ENCODE measurements around the gene SERF2.
"Not testable (repeated sequence)": the region's sequence is repeated elsewhere in the genome, so short reads cannot be mapped to it uniquely, and the experiment has no call there.

SERF2 gene

DNA sequence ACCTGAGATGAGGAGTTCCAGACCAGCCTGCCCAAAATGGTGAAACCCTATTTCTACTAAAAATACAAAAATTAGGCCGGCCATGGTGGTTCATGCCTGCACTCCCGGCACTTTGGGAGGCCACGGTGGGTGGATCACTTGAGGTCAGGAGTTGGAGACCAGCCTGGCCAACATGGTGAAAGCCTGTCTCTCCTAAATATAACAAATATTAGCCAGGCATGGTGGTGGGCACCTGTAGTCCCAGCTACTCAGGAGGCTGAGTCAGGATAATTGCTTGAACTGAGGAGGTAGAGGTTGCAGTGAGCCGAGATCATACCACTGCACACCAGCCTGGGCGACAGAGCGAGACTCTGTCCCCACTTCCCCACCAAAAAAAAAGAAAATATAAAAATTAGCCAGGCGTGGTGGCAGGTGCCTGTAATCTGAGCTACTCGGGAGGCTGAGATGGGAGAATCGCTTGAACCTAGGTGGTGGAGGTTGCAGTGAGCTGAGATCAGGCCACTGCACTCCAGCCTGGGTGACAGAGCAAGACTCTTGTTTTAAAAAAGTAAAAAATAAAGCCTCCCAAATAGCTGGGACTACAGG is 38.7 kb downstream of the SERF2 start:
- not testable (repeated sequence) for DNase-seq

DNA sequence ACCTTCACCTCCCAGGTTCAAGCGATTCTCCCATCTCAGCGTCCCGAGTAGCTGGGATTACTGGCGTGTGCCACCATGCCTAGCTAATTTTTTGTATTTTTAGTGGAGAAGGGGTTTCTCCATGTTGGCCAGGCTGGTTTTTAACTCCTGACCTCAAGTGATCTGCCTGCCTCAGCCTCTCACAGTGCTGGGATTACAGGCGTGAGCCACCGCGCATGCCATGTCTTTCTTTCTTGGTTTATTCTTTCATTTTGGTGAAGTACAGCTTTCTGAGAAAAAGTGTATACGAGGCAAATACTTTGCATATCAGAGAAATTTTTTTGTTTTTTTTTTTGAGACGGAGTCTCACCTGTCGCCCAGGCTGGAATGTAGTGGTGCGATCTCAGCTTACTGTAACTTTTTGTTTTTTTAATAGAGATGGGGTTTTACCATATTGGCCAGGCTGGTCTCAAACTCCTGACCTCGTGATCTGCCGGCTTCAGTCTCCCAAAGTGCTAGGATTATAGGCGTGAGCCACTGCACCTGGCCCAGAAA is 39.5 kb downstream of the SERF2 start:
- DNase-seq, result not testable (repeated sequence)

DNA sequence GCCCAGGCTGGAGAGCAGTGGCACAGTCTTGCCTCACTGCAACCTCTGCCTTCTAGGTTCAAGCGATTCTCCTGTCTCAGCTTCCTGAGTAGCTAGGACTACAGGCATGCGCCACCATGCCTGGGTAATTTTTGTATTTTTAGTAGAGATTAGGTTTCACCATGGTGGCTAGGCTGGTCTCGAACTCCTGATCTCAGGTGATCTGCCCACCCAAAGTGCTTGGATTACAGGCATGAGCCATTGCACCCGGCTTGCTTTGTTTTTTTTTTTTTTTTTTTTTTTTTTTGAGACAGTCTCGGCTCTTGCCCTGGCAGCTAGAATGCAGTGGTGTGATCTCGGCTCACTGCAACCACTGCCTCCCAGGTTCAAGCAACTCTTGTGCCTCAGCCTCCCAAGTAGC is 40.4 kb downstream of the SERF2 start:
- not testable (repeated sequence) for DNase-seq

DNA sequence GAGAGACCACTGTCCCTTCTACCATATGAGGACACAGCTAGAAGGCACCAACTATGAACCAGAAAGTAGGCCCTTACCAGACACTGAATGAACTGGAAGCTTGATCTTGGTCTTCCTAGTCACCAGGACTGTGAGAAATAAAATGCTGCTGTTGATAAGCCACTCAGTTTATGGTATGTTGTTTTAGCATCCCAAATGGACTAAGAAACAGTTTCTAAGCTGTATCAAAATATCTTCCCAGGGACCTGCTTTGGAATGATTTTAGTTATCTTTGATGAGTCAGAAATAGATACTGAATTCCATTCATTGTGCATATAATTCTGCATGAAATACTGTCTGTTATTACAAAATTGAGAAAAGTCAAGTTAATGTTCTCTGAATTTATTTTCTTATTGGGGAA is 53.3 kb downstream of the SERF2 start:
- DNase-seq, result no peak
